GM18870 (cell line): Measurements from ENCODE around the gene DHCR24.
"Not testable (repeated sequence)": the region's sequence is repeated elsewhere in the genome, so short reads cannot be mapped to it uniquely, and the experiment has no call there.

Experiments used
- ATAC-seq: cut with Tn5 transposase; IDR thresholded peaks from one replicate; pipeline ENCODE4 v1.9.1; 2021; ENCODE audit warnings: moderate library complexity; ENCODE audit not compliant: unreplicated experiment

The DHCR24 gene, protein sequence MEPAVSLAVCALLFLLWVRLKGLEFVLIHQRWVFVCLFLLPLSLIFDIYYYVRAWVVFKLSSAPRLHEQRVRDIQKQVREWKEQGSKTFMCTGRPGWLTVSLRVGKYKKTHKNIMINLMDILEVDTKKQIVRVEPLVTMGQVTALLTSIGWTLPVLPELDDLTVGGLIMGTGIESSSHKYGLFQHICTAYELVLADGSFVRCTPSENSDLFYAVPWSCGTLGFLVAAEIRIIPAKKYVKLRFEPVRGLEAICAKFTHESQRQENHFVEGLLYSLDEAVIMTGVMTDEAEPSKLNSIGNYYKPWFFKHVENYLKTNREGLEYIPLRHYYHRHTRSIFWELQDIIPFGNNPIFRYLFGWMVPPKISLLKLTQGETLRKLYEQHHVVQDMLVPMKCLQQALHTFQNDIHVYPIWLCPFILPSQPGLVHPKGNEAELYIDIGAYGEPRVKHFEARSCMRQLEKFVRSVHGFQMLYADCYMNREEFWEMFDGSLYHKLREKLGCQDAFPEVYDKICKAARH

GRCh38 chr1:54886724-54887664 is at the start of gene DHCR24:
TSS of gene DHCR24 (minus strand) at chr1:54887195. CDS start at chr1:54887119, 76 bp downstream.
- ATAC-seq: peak; percentile 65

DNA sequence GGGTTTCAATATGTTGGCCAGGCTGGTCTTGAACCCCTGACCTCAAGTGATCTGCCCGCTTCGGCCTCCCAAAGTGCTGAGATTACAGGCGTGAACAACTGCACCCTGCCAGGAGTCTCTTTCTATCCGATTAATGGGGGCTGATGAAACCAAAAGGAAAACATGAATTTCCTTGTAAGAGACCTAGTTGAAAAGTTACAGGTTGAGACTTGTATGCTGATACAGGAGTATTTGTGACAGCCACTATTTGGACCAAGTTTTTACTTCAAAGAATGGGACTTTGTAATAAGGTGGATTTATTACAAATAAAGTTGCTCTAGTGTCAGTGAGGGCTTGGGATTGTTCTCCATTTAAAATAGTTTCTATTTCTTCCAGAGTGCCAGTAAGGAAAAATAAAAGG is 49.8 kb upstream of the DHCR24 start:
- ATAC-seq: no peak

DNA sequence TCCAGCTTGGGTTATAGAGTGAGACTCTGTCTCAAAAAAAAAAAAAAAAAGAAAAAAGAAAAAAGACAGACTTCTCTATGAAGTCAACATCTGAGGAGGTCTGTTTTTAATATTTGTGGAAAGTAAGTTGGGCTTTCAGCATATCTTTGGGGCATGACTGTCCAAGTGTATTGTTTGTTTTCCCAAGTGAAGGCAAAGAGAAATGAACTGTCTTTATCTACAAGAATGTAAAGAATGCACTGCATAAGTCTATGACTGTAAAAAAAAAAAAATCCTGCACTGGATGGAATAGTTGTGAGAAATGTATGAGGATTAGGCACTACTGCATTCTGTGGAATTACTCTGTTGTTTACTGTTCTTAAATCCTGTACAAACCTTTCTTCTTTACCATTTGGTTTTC is 47.9 kb upstream of the DHCR24 start:
- no peak for ATAC-seq

GRCh38 chr1:54934081-54934480 is 47.1 kb upstream of the DHCR24 start:
- not testable (repeated sequence) for ATAC-seq

DNA sequence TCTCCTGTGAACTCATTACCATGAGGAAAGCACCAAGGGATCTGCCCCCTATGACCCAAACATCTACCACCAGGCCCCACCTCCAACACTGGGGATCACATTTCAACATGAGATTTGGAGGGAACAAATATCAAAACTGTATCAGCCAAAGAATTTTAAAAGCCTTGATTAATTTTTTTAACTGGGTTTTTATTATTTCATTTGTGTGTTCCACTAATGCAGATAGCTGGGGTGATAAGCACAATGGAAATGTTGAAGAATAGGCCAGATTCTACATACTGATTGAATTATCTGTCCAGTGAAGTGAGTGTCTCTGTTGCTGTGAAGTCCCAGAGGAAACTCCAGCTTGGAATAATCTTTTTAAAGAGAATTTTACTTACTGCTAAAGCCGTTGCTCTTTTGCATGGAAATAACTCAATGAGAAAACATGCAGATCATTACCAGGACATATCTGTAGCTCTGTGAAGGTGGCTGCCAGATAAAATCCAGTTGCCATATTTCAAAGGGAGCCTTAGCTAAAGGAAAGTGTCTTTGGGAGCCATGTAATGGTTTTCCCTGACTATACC is 44.4 kb upstream of the DHCR24 start:
- ATAC-seq: no peak

DNA sequence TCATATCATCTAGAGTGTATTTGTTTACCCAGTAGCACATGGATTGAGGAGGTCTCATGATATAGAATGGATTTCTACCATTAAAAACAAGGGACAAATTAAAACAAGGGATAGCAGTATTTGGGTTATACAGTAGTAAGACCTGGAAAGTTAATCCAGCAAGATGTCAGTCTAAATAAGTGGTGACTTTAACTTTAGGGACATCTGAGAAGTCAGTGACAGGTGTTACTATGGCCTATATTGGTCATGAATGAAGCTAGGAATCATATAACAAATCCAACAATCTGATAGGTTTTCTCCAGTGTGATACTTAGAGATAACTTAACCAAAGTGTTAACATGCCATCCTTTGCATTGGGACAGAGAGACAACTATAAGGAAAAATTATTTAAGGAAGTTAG is 42.7 kb upstream of the DHCR24 start:
- no peak for ATAC-seq

GRCh38 chr1:54928327-54928726 is 41.3 kb upstream of the DHCR24 start:
- no peak for ATAC-seq

GRCh38 chr1:54927472-54928240 is 40.7 kb upstream of the DHCR24 start:
- no peak for ATAC-seq

GRCh38 chr1:54926970-54927369 is 40.0 kb upstream of the DHCR24 start:
- no peak for ATAC-seq

- ATAC-seq: no peak
Observed at GRCh38 chr1:54922921-54923421, 36.0 kb upstream of the DHCR24 start.

DNA sequence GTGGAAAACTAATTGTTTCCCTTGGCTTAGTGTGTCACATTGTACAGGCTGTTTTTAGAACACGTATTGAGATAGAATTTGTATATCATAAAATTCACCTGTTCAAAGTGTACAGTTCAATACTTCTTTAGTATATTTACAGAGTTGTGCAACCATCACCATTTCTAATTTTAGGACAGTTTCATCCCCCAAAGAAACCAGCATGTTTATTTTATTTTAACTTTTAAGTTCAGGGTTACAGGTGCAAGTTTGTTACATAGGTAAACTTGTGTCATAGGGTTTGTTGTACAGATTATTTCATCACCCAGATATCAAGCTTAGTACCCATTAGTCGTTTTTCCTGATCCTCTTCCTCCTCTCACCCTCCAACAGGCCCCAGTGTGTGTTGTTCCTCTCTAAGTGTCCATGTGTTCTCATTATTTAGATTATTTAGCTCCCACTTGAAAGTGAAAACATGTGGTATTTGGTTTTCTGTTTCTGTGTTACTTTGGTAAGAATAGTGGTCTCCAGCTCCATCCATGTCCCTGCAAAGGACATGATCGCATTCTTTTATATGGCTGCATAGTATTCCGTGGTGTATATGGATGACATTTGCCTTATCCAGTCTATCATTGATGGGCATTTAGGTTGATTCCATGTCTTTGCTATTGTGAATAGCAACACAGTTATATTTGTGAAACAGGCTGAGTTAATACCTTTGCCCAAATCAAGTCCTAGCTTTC is 35.2 kb upstream of the DHCR24 start:
- no peak for ATAC-seq

GRCh38 chr1:54919367-54920359 is 32.7 kb upstream of the DHCR24 start:
- ATAC-seq: no peak

DNA sequence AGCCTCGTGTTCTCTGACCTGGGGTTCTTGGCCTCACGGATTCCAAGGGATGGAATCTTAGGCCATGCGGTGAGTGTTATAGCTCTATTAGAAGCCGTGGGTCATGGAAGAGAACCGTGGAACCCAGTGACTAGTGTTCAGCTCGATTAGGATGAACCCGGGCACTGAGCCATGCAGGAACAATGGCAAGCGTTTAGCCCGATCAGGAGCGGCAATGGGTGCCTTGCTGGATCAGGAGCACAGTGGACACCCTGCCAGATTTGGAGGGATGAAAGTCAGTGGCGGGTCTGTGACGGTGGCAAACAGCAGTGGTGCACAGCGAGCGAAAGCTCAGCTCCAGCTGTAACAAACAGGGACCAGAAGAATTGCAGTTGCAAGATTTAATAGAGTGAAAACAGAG is 24.1 kb upstream of the DHCR24 start:
- ATAC-seq: not testable (repeated sequence)

DNA sequence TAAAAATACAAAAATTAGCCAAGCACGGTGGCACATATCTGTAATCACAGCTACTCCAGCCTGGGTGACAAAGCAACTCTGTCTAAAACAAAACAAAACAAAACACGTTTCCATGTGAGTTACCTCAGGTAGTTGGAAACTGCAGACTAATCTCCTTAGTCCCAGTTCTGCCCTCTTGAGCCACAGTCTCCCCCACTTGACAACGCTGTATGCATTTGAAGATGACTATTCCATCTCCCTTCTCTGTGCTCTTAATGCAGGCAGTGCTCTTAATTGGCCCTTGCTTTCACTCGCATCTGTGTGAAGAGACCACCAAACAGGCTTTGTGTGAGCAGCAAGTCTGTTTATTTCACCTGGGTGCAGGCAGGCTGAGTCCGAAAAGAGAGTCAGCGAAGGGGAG is 19.6 kb upstream of the DHCR24 start:
- ATAC-seq: no peak

GRCh38 chr1:54904476-54905048 is 17.6 kb upstream of the DHCR24 start:
- no peak for ATAC-seq

DNA sequence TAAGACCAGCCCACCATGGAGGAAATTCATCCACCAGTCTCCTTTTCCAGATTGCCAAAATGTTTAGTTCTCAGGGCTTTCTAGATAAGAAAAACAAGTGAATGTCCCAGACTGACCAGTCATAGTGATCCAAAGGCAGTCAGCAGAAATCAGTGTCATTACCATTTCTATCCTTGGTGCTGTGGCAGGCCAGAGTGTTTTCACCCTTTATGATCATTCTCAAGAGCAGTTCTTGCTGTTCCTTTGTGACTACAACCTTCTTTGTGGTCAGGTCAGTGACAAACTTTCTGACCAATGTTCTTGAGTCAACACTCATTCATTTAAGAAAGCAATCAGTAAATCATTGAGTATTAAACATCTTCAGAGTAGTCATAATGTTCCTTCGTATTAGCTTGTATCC is 7.3 kb upstream of the DHCR24 start:
- ATAC-seq: no peak

GRCh38 chr1:54892586-54892985 is 5.6 kb upstream of the DHCR24 start:
- ATAC-seq: no peak

DNA sequence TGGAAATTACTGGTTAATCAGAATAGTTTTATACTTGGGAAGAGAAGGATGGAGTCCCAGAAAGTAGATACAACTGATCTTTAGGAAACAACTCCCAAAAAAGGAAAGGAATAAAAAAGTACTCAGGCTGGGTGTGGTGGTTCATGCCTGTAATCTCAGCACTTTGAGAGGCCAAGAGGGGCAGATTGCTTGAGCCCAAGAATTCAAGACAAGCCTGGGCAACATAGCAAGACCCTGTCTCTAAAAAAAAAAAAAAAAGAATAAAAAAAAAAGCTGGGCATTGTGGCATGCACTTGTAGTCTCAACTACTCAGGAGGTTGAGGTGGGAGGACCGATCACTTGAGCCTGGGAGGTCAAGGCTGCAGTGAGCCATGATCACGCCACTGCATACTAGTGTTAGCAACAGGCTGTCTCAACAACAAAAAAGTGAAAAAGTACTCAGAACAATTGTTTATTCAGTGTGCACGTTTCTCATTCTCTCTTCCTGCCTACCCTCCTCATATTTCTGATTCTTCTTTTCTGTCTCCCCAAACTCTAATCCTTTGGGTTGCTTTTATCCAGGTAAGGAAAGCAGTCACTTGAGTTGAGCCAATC is 2.2 kb upstream of the DHCR24 start:
- no peak for ATAC-seq
